ENCODE data around the gene LILRA2.
"Not testable (repeated sequence)": the region's sequence is repeated elsewhere in the genome, so short reads cannot be mapped to it uniquely, and the experiment has no call there.

Gene LILRA2

GRCh38 chr19:54571715-54572615 is 1.6 kb upstream of the LILRA2 start:
- not testable (repeated sequence) for DNase-seq

GRCh38 chr19:54572696-54573311 is 786 bp upstream of the LILRA2 start:
- no peak for DNase-seq

GRCh38 chr19:54574051-54574450 is 461 bp downstream of the LILRA2 start:
- DNase-seq: no peak

- DNase-seq: no peak
Observed at GRCh38 chr19:54574527-54575056, 1.0 kb downstream of the LILRA2 start.

- DNase-seq: not testable (repeated sequence)
Observed at GRCh38 chr19:54575205-54575604, 1.6 kb downstream of the LILRA2 start.

GRCh38 chr19:54576411-54576976 is 2.9 kb downstream of the LILRA2 start:
- no peak for DNase-seq

GRCh38 chr19:54577334-54577733 is 3.7 kb downstream of the LILRA2 start:
- no peak for DNase-seq

GRCh38 chr19:54578268-54578667 is 4.7 kb downstream of the LILRA2 start:
- not testable (repeated sequence) for DNase-seq

- no peak for DNase-seq
Observed at GRCh38 chr19:54586397-54586796, 12.8 kb downstream of the LILRA2 start.

GRCh38 chr19:54587026-54587425 is 13.4 kb downstream of the LILRA2 start:
- DNase-seq: no peak

- DNase-seq: not testable (repeated sequence)
Observed at GRCh38 chr19:54593445-54593844, 19.9 kb downstream of the LILRA2 start, which contains the start of gene LILRA1. LILRA1 (plus strand) TSS chr19:54593632; CDS start chr19:54594245, 613 bp downstream.

GRCh38 chr19:54593931-54594626 is 20.5 kb downstream of the LILRA2 start:
- not testable (repeated sequence) for DNase-seq

GRCh38 chr19:54594737-54595136 is 21.1 kb downstream of the LILRA2 start:
- DNase-seq: no peak

GRCh38 chr19:54595680-54596436 is 22.3 kb downstream of the LILRA2 start:
- not testable (repeated sequence) for DNase-seq

- DNase-seq: no peak
Observed at GRCh38 chr19:54600212-54600611, 26.6 kb downstream of the LILRA2 start.

GRCh38 chr19:54606230-54606629 is 32.6 kb downstream of the LILRA2 start:
- no peak for DNase-seq

- DNase-seq: no peak
Observed at GRCh38 chr19:54606891-54607784, 33.5 kb downstream of the LILRA2 start.

- DNase-seq: no peak
Observed at GRCh38 chr19:54607785-54608150, 34.2 kb downstream of the LILRA2 start.

- DNase-seq: no peak
Observed at GRCh38 chr19:54608205-54608604, 34.6 kb downstream of the LILRA2 start.

- DNase-seq: no peak
Observed at GRCh38 chr19:54608792-54609191, 35.2 kb downstream of the LILRA2 start.

- DNase-seq: no peak
Observed at GRCh38 chr19:54609356-54609791, 35.8 kb downstream of the LILRA2 start.

All from NCI-H1930 (cell line).